Naive B cell (primary cell): ENCODE data around the gene ZNF519. TPM values are rescaled to one million over a fixed set of nuclear protein-coding genes. Genes with fewer than 3 reads are reported as not detected.

Experiments used
- polyA plus RNA-seq, 6 donors: library from polyadenylated mRNA; unstranded; fragments of 300-500 nt; fragmentation: Illumina TruSeq; gene quantifications; one replicate each; pipeline ENCODE4 v1.2.3, GENCODE V29; 2021; ENCODE audit warnings: low read depth in 6 of 6

Gene ZNF519
- polyA plus RNA-seq, 6 donors from 2014 or later, result 3.6 to 8.2 (median 5.6) TPM

Other genes starting within 250 kb of the ZNF519 start
- gene MC2R, start 216.9 kb downstream of the ZNF519 start, polyA plus RNA-seq, result not detected